HepG2 (cell line): ENCODE data around the gene ENC1. TPM values are rescaled to one million over a fixed set of nuclear protein-coding genes. Genes with fewer than 3 reads are reported as not detected.

Experiments
- ATAC-seq: fragments of 200-7000 bp; cut with Tn5 transposase; 3 replicates; pipeline ENCODE4 v1.9.1; 2020; ENCODE audit warnings: mild to moderate bottlenecking, moderate library complexity
- BruUV-seq: library from RNA; stranded (reverse); fragments of 400-500 nt; replicated peaks from 2 replicates; lab custom pipeline; 2021; lab: Mats Ljungman, UMichigan
- CTCF ChIA-PET: fragments of 300-600 bp; formaldehyde crosslinking; extraction: SDS; loops from one replicate; lab custom pipeline; 2021; ENCODE audit warnings: low total read pairs, inconsistent platforms, low intra/inter-chr PET ratio; lab: Yijun Ruan, JAX
- POLR2A ChIA-PET: fragments of 350-600 bp; sonication (Branson Sonifier 250); formaldehyde crosslinking; loops from one replicate; lab custom pipeline; 2020; ENCODE audit warnings: antibody characterized with exemption, inconsistent platforms; lab: Yijun Ruan, JAX
- DNase-seq: peaks from one replicate; pipeline ENCODE4 v3.0.0-alpha.2; 2015; ENCODE audit warnings: low spot score
- FAIRE-seq: peaks from 3 replicates; lab custom pipeline; 2011; peaks lifted over from hg19 to GRCh38; lab: Jason Lieb, UNC
- H2AFZ ChIP-seq: one replicate; pipeline ENCODE4 v1.6.1; 2011; ENCODE audit warnings: low read length, inconsistent platforms
- H3K27ac ChIP-seq: fragments of 300-600 bp; 3 replicates; pipeline ENCODE4 v1.8.0; 2011; ENCODE audit warnings: mixed run types, mild to moderate bottlenecking, mixed read lengths, low read length, inconsistent platforms; ENCODE audit not compliant: insufficient read depth; ENCODE audit errors: extremely low read length
- H3K27me3 ChIP-seq, 2 experiments: fragments of 200-600 bp in 1 of 2; 2 replicates in 1 of 2; 3 replicates in 1 of 2; pipeline versions ENCODE4 v1.6.0 to v1.8.0; 2011; ENCODE audit warnings: low read length in 2 of 2, mild to moderate bottlenecking in 2 of 2, moderate library complexity in 2 of 2, inconsistent platforms in 1 of 2; ENCODE audit not compliant: insufficient read depth in 2 of 2, control insufficient read depth in 1 of 2
- H3K36me3 ChIP-seq, 2 experiments: fragments of 200-600 bp in 1 of 2; replicated peaks in 1 of 2; 2 replicates in 1 of 2; 3 replicates in 1 of 2; pipeline versions ENCODE4 v1.5.1 to v1.8.0; 2011; ENCODE audit warnings: low read length in 2 of 2, inconsistent platforms in 1 of 2; ENCODE audit not compliant: insufficient read depth in 2 of 2, control insufficient read depth in 1 of 2
- H3K4me1 ChIP-seq: 2 replicates; pipeline ENCODE4 v1.5.1; 2012; ENCODE audit warnings: low read length, inconsistent platforms; ENCODE audit not compliant: insufficient read depth
- H3K4me2 ChIP-seq: 2 replicates; pipeline ENCODE4 v1.6.0; 2011; ENCODE audit warnings: low read depth, low read length, inconsistent platforms
- H3K4me3 ChIP-seq, 3 experiments: fragments of 200-600 bp in 1 of 3; sonication (generic), shearing (Covaris generic) in 1 of 3; replicated peaks in 1 of 3; 2 replicates each; pipeline ENCODE4 v1.5.1; 2011 to 2016; ENCODE audit warnings: low read length in 3 of 3, inconsistent platforms in 2 of 3, low read depth in 2 of 3, mild to moderate bottlenecking in 2 of 3, control low read depth in 1 of 3, mixed read lengths in 1 of 3; ENCODE audit not compliant: insufficient read depth in 1 of 3
- H3K79me2 ChIP-seq: one replicate; pipeline ENCODE4 v1.6.1; 2011; ENCODE audit warnings: low read length, inconsistent platforms; ENCODE audit not compliant: insufficient read depth
- H3K9ac ChIP-seq: 2 replicates; pipeline ENCODE4 v1.6.0; 2011; ENCODE audit warnings: mild to moderate bottlenecking, low read depth, low read length, inconsistent platforms; ENCODE audit not compliant: insufficient read depth
- H3K9me3 ChIP-seq: 2 replicates; pipeline ENCODE4 v1.5.1; 2012; ENCODE audit warnings: mild to moderate bottlenecking, low read length
- H4K20me1 ChIP-seq: 2 replicates; pipeline ENCODE4 v1.6.0; 2011; ENCODE audit warnings: inconsistent platforms, mild to moderate bottlenecking, low read length, moderate library complexity; ENCODE audit not compliant: insufficient read depth
- HDAC6 ChIP-seq: fragments of 200-600 bp; sonication (generic); IDR thresholded peaks from 2 replicates; pipeline ENCODE4 v1.7.0; 2017; ENCODE audit warnings: mild to moderate bottlenecking, antibody characterized with exemption, low read length, low read depth
- KDM6A ChIP-seq: IDR thresholded peaks from 2 replicates; pipeline ENCODE4 v1.6.1; 2016; ENCODE audit warnings: low read depth
- KLF12 ChIP-seq: sonication (generic); formaldehyde crosslinking; IDR thresholded peaks from 2 replicates; pipeline ENCODE4 v1.4.0; 2020; ENCODE audit warnings: missing genetic modification reagents, borderline replicate concordance
- NCOA5 ChIP-seq: sonication (generic); formaldehyde crosslinking; IDR thresholded peaks from 2 replicates; pipeline ENCODE4 v1.4.0; 2020; ENCODE audit warnings: missing genetic modification reagents
- TGIF2 ChIP-seq: IDR thresholded peaks from 2 replicates; pipeline ENCODE4 v1.6.1; 2016; ENCODE audit warnings: control low read depth, missing compliant biosample characterization
- ZBTB7A ChIP-seq: sonication (generic); formaldehyde crosslinking; IDR thresholded peaks from 2 replicates; pipeline ENCODE4 v1.8.0; 2022; ENCODE audit warnings: mild to moderate bottlenecking, missing genetic modification reagents
- ZFP37 ChIP-seq: sonication (generic); formaldehyde crosslinking; IDR thresholded peaks from 2 replicates; pipeline ENCODE4 v1.4.0; 2020; ENCODE audit warnings: missing genetic modification reagents, borderline replicate concordance
- ZNF329 ChIP-seq: sonication (generic); formaldehyde crosslinking; IDR thresholded peaks from 2 replicates; pipeline ENCODE4 v1.9.0; 2021; ENCODE audit warnings: low read depth, mild to moderate bottlenecking, missing genetic modification reagents
- ZNF350 ChIP-seq: sonication (generic); formaldehyde crosslinking; IDR thresholded peaks from 2 replicates; pipeline ENCODE4 v1.4.0; 2020; ENCODE audit warnings: mild to moderate bottlenecking, low read depth, missing genetic modification reagents, borderline replicate concordance
- ZNF746 ChIP-seq: sonication (generic); formaldehyde crosslinking; IDR thresholded peaks from 2 replicates; pipeline ENCODE4 v1.8.0; 2022; ENCODE audit warnings: mild to moderate bottlenecking, missing genetic modification reagents
- ZNF782 ChIP-seq: sonication (generic); formaldehyde crosslinking; IDR thresholded peaks from 2 replicates; pipeline ENCODE4 v1.4.0; 2020; ENCODE audit warnings: missing genetic modification reagents, mild to moderate bottlenecking, borderline replicate concordance
- ZNF83 ChIP-seq: sonication (generic); formaldehyde crosslinking; IDR thresholded peaks from 2 replicates; pipeline ENCODE4 v1.4.0; 2020; ENCODE audit warnings: missing genetic modification reagents, mild to moderate bottlenecking, borderline replicate concordance
- WGBS: methylation state at CpG from one replicate; pipeline ENCODE4 v1.1.6; 2017; ENCODE audit warnings: low lambda C conversion rate; 5-methylcytosine and 5-hydroxymethylcytosine counted together
- in situ Hi-C: cut with HindIII; loops from 2 replicates; pipeline ENCODE4 v1.10.0; 2017; ENCODE audit warnings: low pct_unique_long_range_greater_than_20kb; ENCODE audit not compliant: extremely low pct_ligation_motif_present
- intact Hi-C: fragments of 100-400 bp; cut with micrococcal nuclease; formaldehyde crosslinking; loops from one replicate; pipeline ENCODE4 v1.10.0; 2022; ENCODE audit not compliant: unreplicated experiment
- polyA plus RNA-seq, 8 experiments: library from polyadenylated mRNA; depleted of rRNA in 3 of 8; stranded (reverse) in 7 of 8; unstranded in 1 of 8; fragments of >200 nt; fragmentation: Illumina TruSeq in 4 of 8; extraction: Trizol in 4 of 8; gene quantifications; 2 replicates each; pipeline versions ENCODE4 v1.2.1 to v1.2.3, GENCODE V29; 2011 to 2016; ENCODE audit warnings: low read depth in 4 of 8, missing spikeins in 1 of 8, mixed read lengths in 1 of 8; ENCODE audit not compliant: insufficient read depth in 1 of 8
- total RNA-seq, 5 experiments: library from RNA; depleted of rRNA; stranded (reverse); fragments of >200 nt; fragmentation: Illumina TruSeq; extraction: Trizol; gene quantifications; 2 replicates each; pipeline ENCODE4 v1.2.3, GENCODE V29; 2016; ENCODE audit warnings: low read depth in 1 of 5
- TF ChIP-seq, protein P1 (sequence below): sonication (generic); formaldehyde crosslinking; IDR thresholded peaks from 2 replicates; pipeline ENCODE4 v1.5.0; 2020; ENCODE audit warnings: missing genetic modification reagents
- TF ChIP-seq, protein P2 (sequence below): IDR thresholded peaks from 2 replicates; pipeline ENCODE4 v1.6.1; 2016; ENCODE audit warnings: missing compliant biosample characterization, missing genetic modification reagents, borderline replicate concordance
- TF ChIP-seq, protein P3 (sequence below): sonication (generic); formaldehyde crosslinking; IDR thresholded peaks from 2 replicates; pipeline ENCODE4 v1.8.1; 2022; ENCODE audit warnings: low read depth, mild to moderate bottlenecking, missing genetic modification reagents
- TF ChIP-seq, protein P4 (sequence below): sonication (generic); formaldehyde crosslinking; conservative IDR thresholded peaks from 2 replicates; pipeline ENCODE4 v1.4.0; 2020; ENCODE audit warnings: missing genetic modification reagents

The ENC1 gene
- total and polyA plus RNA-seq, 2 of the 13 experiments (the other 11 are each of a cell fraction or from before 2014, with no cell fraction given): 63.8 to 64.4 TPM

DNA sequence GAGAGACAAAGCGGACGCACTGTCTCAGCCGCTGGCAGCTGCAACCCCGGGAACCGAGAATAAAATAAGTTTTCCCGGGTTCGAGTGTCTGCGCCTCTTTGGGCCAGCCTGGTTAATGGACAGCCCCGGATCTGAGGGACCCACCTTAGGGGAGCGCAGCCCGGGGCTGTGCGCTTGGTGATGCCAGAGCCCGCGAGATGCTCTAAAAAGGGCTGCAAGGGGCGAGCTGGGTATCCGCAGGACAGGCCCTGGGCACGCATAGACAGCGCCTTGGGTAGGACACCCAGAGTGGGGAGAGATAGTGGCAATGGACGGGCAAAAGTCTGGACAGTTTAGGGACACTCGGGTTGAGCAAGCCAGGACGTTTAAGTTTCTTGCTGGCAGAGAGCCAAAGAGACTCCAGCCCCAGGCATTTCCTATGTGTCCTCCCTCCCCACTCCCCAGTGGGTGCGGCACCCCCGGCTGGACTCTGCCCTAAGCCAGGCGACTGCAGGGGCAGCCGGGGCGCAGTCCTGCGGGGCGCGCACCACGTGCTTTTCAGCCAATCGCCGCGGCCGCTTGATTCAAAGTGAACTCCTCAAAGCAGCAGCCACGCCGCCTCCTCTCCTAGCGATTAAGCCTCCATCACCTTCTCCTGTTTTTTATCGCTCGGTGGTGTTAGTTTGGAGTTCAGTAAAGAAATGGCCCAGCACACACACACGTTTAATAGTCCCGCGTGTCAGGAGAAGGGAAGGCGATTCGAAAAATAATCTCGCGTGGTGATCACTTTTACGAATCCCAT is 616 bp upstream of the ENC1 start:
- Histone ChIP-seq H3K27ac (peak overlapping the region; percentile 83), H3K9me3 (no peaks in the 10 kb centered on the region), H3K9ac (peak overlapping the region; percentile 94), H3K36me3 (peaks cover 0 to 11% of the 10 kb centered on the region in 2 experiments; a peak in 4 of 5 replicates), H3K79me2 (peaks cover 43% of the 10 kb centered on the region), H3K4me1 (peaks cover 39% of the 10 kb centered on the region), H3K27me3 (no peaks in the 10 kb centered on the region; a peak in 2 of 5 replicates), H4K20me1 (peaks cover 38% of the 10 kb centered on the region), H3K4me3 (peak overlapping the region; percentile 92 to 100 (median 99)), H2AFZ (no peak overlapping the region), H3K4me2 (peak overlapping the region; percentile 97)
- TSS peak; percentile 96 for BruUV-seq
- under 1% methylated on average over 40 of the region's 47 CpGs for WGBS
- ATAC-seq (peak; percentile 79), DNase-seq (peak; percentile 84), FAIRE-seq (peak; percentile 65)
- ChIA-PET POLR2A (interaction anchor here (0.5 to 4.0 kb wide), 62 partner anchors 8 to 827 kb away, joined by 3 to 62 read pairs (median 4); partner anchors contain the start of gene HEXB), CTCF (interaction anchor here (1.0 kb wide), 1 partner anchor 694 kb away, joined by 3 read pairs; no protein-coding TSS in a partner anchor)
- in situ Hi-C loops (loop anchor here (5.0 to 10.0 kb wide), 2 partner anchors 244 to 596 kb away; no protein-coding TSS in a partner anchor), intact Hi-C loops (loop anchor here (1.0 to 5.0 kb wide), 3 partner anchors 59 to 141 kb away; no protein-coding TSS in a partner anchor)
- TF ChIP-seq ZNF329 (CRISPR knock-in tag): no peak
- TF ChIP-seq KDM6A (CRISPR knock-in tag): no peak
- no peak; the same call in 1 of the 2 replicates for TF ChIP-seq ZNF350 (CRISPR knock-in tag)
- TF ChIP-seq ZNF746: peak; percentile 51
- TF ChIP-seq, protein P1, sequence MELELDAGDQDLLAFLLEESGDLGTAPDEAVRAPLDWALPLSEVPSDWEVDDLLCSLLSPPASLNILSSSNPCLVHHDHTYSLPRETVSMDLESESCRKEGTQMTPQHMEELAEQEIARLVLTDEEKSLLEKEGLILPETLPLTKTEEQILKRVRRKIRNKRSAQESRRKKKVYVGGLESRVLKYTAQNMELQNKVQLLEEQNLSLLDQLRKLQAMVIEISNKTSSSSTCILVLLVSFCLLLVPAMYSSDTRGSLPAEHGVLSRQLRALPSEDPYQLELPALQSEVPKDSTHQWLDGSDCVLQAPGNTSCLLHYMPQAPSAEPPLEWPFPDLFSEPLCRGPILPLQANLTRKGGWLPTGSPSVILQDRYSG: no peak
- TF ChIP-seq ZBTB7A (CRISPR knock-in tag): no peak
- 0 out of 2 replicates have a peak, but pooled peaks have one; percentile 4 for TF ChIP-seq HDAC6
- TF ChIP-seq, protein P2, sequence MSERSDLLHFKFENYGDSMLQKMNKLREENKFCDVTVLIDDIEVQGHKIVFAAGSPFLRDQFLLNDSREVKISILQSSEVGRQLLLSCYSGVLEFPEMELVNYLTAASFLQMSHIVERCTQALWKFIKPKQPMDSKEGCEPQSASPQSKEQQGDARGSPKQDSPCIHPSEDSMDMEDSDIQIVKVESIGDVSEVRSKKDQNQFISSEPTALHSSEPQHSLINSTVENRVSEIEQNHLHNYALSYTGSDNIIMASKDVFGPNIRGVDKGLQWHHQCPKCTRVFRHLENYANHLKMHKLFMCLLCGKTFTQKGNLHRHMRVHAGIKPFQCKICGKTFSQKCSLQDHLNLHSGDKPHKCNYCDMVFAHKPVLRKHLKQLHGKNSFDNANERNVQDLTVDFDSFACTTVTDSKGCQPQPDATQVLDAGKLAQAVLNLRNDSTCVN (CRISPR knock-in tag): no peak; the same call in 1 of the 2 replicates
- TF ChIP-seq, protein P3, sequence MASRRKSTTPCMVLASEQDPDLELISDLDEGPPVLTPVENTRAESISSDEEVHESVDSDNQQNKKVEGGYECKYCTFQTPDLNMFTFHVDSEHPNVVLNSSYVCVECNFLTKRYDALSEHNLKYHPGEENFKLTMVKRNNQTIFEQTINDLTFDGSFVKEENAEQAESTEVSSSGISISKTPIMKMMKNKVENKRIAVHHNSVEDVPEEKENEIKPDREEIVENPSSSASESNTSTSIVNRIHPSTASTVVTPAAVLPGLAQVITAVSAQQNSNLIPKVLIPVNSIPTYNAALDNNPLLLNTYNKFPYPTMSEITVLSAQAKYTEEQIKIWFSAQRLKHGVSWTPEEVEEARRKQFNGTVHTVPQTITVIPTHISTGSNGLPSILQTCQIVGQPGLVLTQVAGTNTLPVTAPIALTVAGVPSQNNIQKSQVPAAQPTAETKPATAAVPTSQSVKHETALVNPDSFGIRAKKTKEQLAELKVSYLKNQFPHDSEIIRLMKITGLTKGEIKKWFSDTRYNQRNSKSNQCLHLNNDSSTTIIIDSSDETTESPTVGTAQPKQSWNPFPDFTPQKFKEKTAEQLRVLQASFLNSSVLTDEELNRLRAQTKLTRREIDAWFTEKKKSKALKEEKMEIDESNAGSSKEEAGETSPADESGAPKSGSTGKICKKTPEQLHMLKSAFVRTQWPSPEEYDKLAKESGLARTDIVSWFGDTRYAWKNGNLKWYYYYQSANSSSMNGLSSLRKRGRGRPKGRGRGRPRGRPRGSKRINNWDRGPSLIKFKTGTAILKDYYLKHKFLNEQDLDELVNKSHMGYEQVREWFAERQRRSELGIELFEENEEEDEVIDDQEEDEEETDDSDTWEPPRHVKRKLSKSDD (CRISPR knock-in tag): no peak
- TF ChIP-seq ZNF83: no peak
- TF ChIP-seq, protein P4, sequence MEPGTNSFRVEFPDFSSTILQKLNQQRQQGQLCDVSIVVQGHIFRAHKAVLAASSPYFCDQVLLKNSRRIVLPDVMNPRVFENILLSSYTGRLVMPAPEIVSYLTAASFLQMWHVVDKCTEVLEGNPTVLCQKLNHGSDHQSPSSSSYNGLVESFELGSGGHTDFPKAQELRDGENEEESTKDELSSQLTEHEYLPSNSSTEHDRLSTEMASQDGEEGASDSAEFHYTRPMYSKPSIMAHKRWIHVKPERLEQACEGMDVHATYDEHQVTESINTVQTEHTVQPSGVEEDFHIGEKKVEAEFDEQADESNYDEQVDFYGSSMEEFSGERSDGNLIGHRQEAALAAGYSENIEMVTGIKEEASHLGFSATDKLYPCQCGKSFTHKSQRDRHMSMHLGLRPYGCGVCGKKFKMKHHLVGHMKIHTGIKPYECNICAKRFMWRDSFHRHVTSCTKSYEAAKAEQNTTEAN (CRISPR knock-in tag): peak; percentile 57
- TF ChIP-seq KLF12: peak; percentile 85
- TF ChIP-seq TGIF2 (CRISPR knock-in tag): no peak
- no peak for TF ChIP-seq ZNF782 (CRISPR knock-in tag)
- TF ChIP-seq NCOA5: no peak
- TF ChIP-seq ZFP37: peak; percentile 82
